HG03575 (cell line): ENCODE data around the gene S100Z.
"Not testable (repeated sequence)": the region's sequence is repeated elsewhere in the genome, so short reads cannot be mapped to it uniquely, and the experiment has no call there.

Experiments
- ATAC-seq: cut with Tn5 transposase; IDR thresholded peaks from one replicate; pipeline ENCODE4 v1.9.1; 2021; ENCODE audit not compliant: unreplicated experiment, insufficient number of reproducible peaks, low FRiP score; ENCODE audit errors: extremely low read depth

Gene S100Z

GRCh38 chr5:76941442-76941841 is 91.6 kb downstream of the S100Z start:
- no peak for ATAC-seq

GRCh38 chr5:76942581-76942980 is 92.8 kb downstream of the S100Z start:
- no peak for ATAC-seq

- no peak for ATAC-seq
Observed at GRCh38 chr5:76943006-76943405, 93.2 kb downstream of the S100Z start.

GRCh38 chr5:76944638-76945037 is 94.8 kb downstream of the S100Z start:
- no peak for ATAC-seq

- not testable (repeated sequence) for ATAC-seq
Observed at GRCh38 chr5:76945238-76945637, 95.4 kb downstream of the S100Z start.

GRCh38 chr5:76946090-76946489 is 96.3 kb downstream of the S100Z start:
- ATAC-seq: no peak

- no peak for ATAC-seq
Observed at GRCh38 chr5:76947082-76947503, 97.3 kb downstream of the S100Z start.

- no peak for ATAC-seq
Observed at GRCh38 chr5:76952795-76953536, 103.2 kb downstream of the S100Z start, which contains the start of gene CRHBP. Gene CRHBP, plus strand, starts transcription at chr5:76953045. Its CDS starts 90 bp downstream, at chr5:76953135.

GRCh38 chr5:76953551-76954382 is 104.0 kb downstream of the S100Z start:
- no peak for ATAC-seq

GRCh38 chr5:76954383-76954763 is 104.6 kb downstream of the S100Z start:
- no peak for ATAC-seq

GRCh38 chr5:76956033-76956432 is 106.2 kb downstream of the S100Z start:
- no peak for ATAC-seq

GRCh38 chr5:76958991-76959767 is 109.4 kb downstream of the S100Z start:
- no peak for ATAC-seq

GRCh38 chr5:76960004-76960625 is 110.3 kb downstream of the S100Z start:
- ATAC-seq: no peak

GRCh38 chr5:76964060-76964459 is 114.2 kb downstream of the S100Z start:
- ATAC-seq: no peak
